Epithelial cell of alveolus of lung (primary cell): ENCODE measurements around the gene CHP1. TPM values are rescaled to one million over a fixed set of nuclear protein-coding genes. Genes with fewer than 3 reads are reported as not detected.

ENCODE experiments used
- total RNA-seq: library from RNA; depleted of rRNA; stranded (reverse); fragments of >200 nt; gene quantifications from 2 replicates; pipeline ENCODE4 v1.2.1, GENCODE V29; 2015

Gene CHP1
- total RNA-seq: 127 and 187 TPM in 2 replicates

GRCh38 chr15:41230650-41231421 is at the start of gene CHP1, which contains the start of gene EXD1:
Gene CHP1, plus strand, starts transcription at chr15:41231268. Its CDS starts 115 bp downstream, at chr15:41231383.
Gene EXD1, minus strand, starts transcription at chr15:41230757. Its CDS starts 4,182 bp downstream, at chr15:41226575.

Other genes starting within 250 kb of the CHP1 start
- gene INO80, start 115.0 kb upstream of the CHP1 start, total RNA-seq: 20.0 and 25.4 TPM in 2 replicates
- not detected in 2 replicates for gene EXD1, start 511 bp upstream of the CHP1 start, total RNA-seq
- gene OIP5, start 101.3 kb downstream of the CHP1 start, total RNA-seq: 1.7 and 8.9 TPM in 2 replicates
- 40.2 and 53.8 TPM in 2 replicates for gene NUSAP1, start 101.6 kb downstream of the CHP1 start, total RNA-seq
- 26.8 and 41.3 TPM in 2 replicates for gene NDUFAF1, start 171.2 kb downstream of the CHP1 start, total RNA-seq
- gene RTF1, start 185.8 kb downstream of the CHP1 start, total RNA-seq: 15.6 and 25.2 TPM in 2 replicates